Gastrocnemius medialis (tissue), 4 donors: ENCODE measurements around the gene ACY1. TPM values are rescaled to one million over a fixed set of nuclear protein-coding genes. Genes with fewer than 3 reads are reported as not detected.
A peak's percentile ranks its signal among the peaks of the same experiment; 100 is the strongest.

Experiments
- ATAC-seq, 2 donors: fragments of 150-250 bp; one replicate each; pipeline ENCODE4 v1.9.1; 2016
- DNase-seq, 2 donors: peaks; one replicate each; pipeline ENCODE4 v3.0.0-alpha.2; 2019
- H3K27ac ChIP-seq, 4 donors: fragments of 200-600 bp; sonication (generic); 1 replicate in 1 of 4; 2 replicates in 3 of 4; pipeline ENCODE4 v1.5.1; 2016 to 2018; ENCODE audit warnings: mild to moderate bottlenecking in 2 of 4, moderate library complexity in 1 of 4
- H3K27me3 ChIP-seq, 3 donors: fragments of 200-600 bp; sonication (generic) in 2 of 3; 1 replicate in 1 of 3; 2 replicates in 2 of 3; pipeline versions ENCODE4 v1.5.1 to v1.6.0; 2016 to 2019; ENCODE audit warnings: mild to moderate bottlenecking in 1 of 3, moderate library complexity in 1 of 3
- H3K36me3 ChIP-seq, 2 donors: fragments of 200-600 bp; sonication (generic) in 1 of 2; one replicate each; pipeline ENCODE4 v1.5.1; 2017 to 2018
- H3K4me1 ChIP-seq, 2 donors: fragments of 200-600 bp; sonication (generic) in 1 of 2; one replicate each; pipeline ENCODE4 v1.5.1; 2016 to 2017; ENCODE audit warnings: mild to moderate bottlenecking in 2 of 2
- H3K4me3 ChIP-seq, 4 donors: fragments of 200-600 bp; sonication (generic) in 3 of 4; 1 replicate in 1 of 4; 2 replicates in 3 of 4; pipeline ENCODE4 v1.5.1; 2016 to 2019; ENCODE audit warnings: mild to moderate bottlenecking in 2 of 4
- H3K9me3 ChIP-seq, 3 donors: fragments of 200-600 bp; sonication (generic) in 2 of 3; 1 replicate in 1 of 3; 2 replicates in 2 of 3; pipeline ENCODE4 v1.5.1; 2016 to 2019
- POLR2A ChIP-seq, 2 donors: fragments of 450-650 bp; IDR thresholded peaks; one replicate each; pipeline ENCODE4 v1.6.1; 2017; ENCODE audit warnings: antibody characterized with exemption in 2 of 2, mild to moderate bottlenecking in 2 of 2, moderate library complexity in 2 of 2
- in situ Hi-C, 4 donors: fragments of 200-750 bp; cut with MboI; loops; one replicate each; pipeline versions ENCODE4 v1.15.0 to v1.8.0; 2017; ENCODE audit warnings: low sequenced_read_pairs in 4 of 4
- intact Hi-C: fragments of 100-400 bp; cut with DNase I; formaldehyde crosslinking; loops from one replicate; pipeline ENCODE4 v1.15.1; 2023; ENCODE audit warnings: low total_unique reads
- total RNA-seq, 4 donors: library from RNA; depleted of rRNA; stranded (reverse); fragments of >200 nt; gene quantifications; one replicate each; pipeline versions ENCODE4 v1.1.0 to v1.2.3, GENCODE V29; 2016
- TF ChIP-seq, protein P1 (sequence below), 5 experiments: fragments of 450-650 bp in 3 of 5; fragments of 200-600 bp in 2 of 5; sonication (generic) in 2 of 5; IDR thresholded peaks in 4 of 5; conservative IDR thresholded peaks in 1 of 5; 1 replicate in 4 of 5; 2 replicates in 1 of 5; pipeline ENCODE4 v1.5.1; 2016 to 2019; ENCODE audit warnings: antibody characterized with exemption in 5 of 5, mild to moderate bottlenecking in 3 of 5, moderate library complexity in 3 of 5

ACY1 gene
- total RNA-seq, 4 donors from 2014 or later: 33.5 to 79.3 (median 43.2) TPM

DNA sequence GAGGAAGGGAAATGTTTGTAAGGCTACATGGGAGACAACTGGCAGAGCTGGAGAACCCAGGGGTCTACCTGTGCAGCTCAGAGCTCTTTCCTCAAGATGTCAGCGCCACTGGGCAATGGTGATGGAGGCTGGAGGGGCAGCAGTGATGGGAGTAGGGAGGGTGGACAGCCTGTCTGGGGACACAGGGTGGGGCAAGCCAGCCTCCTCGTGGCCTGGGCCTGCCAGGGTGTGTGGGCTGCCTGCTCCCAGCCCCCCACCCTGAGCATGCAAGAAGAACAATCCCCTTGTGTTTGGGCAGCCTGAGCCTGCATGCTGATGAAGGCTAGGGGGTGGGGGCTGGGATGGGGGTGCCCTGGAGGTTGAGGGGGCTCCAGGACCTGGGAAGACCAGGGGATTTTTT, 17.3 kb upstream of the ACY1 start:
- no peak for TF ChIP-seq POLR2A (IDR thresholded peaks at IDR 0.05)
- TF ChIP-seq, protein P1, sequence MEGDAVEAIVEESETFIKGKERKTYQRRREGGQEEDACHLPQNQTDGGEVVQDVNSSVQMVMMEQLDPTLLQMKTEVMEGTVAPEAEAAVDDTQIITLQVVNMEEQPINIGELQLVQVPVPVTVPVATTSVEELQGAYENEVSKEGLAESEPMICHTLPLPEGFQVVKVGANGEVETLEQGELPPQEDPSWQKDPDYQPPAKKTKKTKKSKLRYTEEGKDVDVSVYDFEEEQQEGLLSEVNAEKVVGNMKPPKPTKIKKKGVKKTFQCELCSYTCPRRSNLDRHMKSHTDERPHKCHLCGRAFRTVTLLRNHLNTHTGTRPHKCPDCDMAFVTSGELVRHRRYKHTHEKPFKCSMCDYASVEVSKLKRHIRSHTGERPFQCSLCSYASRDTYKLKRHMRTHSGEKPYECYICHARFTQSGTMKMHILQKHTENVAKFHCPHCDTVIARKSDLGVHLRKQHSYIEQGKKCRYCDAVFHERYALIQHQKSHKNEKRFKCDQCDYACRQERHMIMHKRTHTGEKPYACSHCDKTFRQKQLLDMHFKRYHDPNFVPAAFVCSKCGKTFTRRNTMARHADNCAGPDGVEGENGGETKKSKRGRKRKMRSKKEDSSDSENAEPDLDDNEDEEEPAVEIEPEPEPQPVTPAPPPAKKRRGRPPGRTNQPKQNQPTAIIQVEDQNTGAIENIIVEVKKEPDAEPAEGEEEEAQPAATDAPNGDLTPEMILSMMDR (IDR thresholded peaks at IDR 0.05 in 4 of 5, conservative IDR thresholded peaks at IDR 0.05 in 1 of 5): no peak
- in situ Hi-C loops: no loop called here
- Histone ChIP-seq H3K27me3 (no peaks in the 10 kb centered on the region), H3K9me3 (no peaks in the 10 kb centered on the region), H3K4me3 (peak overlapping the region; percentile 64 to 85 (median 76)), H3K27ac (peak overlapping the region; percentile 90 to 100 (median 94)), H3K36me3 (no peaks in the 10 kb centered on the region), H3K4me1 (peaks cover 62 to 73% of the 10 kb centered on the region in 2 donors)
- intact Hi-C loops: loop anchor here (5.0 kb wide), 1 partner anchor 1196 kb away; the partner anchor contains the start of gene PRKCD
- ATAC-seq: no peak
- no peak for DNase-seq

DNA sequence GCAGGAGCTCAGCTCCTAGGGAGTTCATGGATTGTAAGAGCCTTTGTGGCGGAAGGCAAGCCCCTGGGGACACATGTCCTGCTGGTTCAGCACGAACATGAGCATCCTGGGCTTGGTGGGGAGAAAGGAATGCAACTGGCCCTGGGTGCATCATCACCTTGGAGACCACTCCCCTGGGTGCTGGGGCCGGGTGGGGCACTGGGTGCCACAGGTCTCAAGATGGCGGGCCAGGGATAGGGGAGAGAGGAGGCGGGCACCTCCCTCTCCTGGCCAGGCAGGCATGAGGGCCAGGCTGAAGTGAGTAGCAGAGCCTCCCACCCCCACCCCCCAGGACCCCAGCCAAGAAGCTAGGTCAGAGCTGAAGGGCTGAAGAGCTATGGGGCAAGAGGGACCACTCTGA, 16.8 kb upstream of the ACY1 start:
- Histone ChIP-seq H3K4me1 (peaks cover 59 to 69% of the 10 kb centered on the region in 2 donors), H3K27ac (peak overlapping the region; percentile 90 to 100 (median 94)), H3K36me3 (no peaks in the 10 kb centered on the region), H3K4me3 (peak overlapping the region; percentile 64 to 85 (median 76)), H3K27me3 (no peaks in the 10 kb centered on the region), H3K9me3 (no peaks in the 10 kb centered on the region)
- intact Hi-C loops (loop anchor here (5.0 kb wide), 1 partner anchor 1196 kb away; the partner anchor contains the start of gene PRKCD), in situ Hi-C loops (no loop called here)
- ATAC-seq (no peak), DNase-seq (no peak)
- TF ChIP-seq, protein P1 (IDR thresholded peaks at IDR 0.05 in 4 of 5, conservative IDR thresholded peaks at IDR 0.05 in 1 of 5): no peak
- no peak for TF ChIP-seq POLR2A (IDR thresholded peaks at IDR 0.05)

DNA sequence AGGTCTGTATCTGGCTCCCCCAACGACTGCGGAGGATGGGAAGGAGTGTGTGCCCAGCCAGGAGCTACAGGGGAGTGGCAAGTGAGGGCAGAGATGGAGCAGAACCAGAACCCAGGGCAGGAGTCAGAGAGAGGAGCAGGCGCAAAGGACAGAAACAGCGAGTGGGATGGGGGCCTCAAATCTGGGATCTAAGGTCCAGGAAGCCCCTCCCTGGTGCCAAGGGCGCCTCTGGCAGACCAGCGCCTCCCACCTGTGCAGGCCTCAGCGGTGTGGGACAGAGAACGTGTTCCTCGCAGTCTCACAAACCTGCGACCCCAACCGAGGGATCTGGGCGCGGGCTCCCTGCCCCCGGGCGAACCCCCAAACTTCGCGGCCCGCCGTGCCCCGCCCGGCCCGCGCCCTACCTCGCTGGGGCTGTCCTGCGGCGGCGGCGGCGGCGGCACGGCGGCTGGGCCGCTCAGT, 16.4 kb upstream of the ACY1 start:
- Histone ChIP-seq H3K9me3 (no peaks in the 10 kb centered on the region), H3K4me3 (peak overlapping the region; percentile 64 to 85 (median 76)), H3K27me3 (no peaks in the 10 kb centered on the region), H3K36me3 (no peaks in the 10 kb centered on the region), H3K4me1 (peaks cover 54 to 64% of the 10 kb centered on the region in 2 donors), H3K27ac (peak overlapping the region; percentile 90 to 100 (median 94))
- in situ Hi-C loops (no loop called here), intact Hi-C loops (loop anchor here (5.0 kb wide), 1 partner anchor 1195 kb away; the partner anchor contains the start of gene PRKCD)
- TF ChIP-seq, protein P1 (IDR thresholded peaks at IDR 0.05 in 4 of 5, conservative IDR thresholded peaks at IDR 0.05 in 1 of 5): no peak
- TF ChIP-seq POLR2A (IDR thresholded peaks at IDR 0.05): peak; percentile 73 to 76
- ATAC-seq (peak; percentile 4 to 12), DNase-seq (no peak)

DNA sequence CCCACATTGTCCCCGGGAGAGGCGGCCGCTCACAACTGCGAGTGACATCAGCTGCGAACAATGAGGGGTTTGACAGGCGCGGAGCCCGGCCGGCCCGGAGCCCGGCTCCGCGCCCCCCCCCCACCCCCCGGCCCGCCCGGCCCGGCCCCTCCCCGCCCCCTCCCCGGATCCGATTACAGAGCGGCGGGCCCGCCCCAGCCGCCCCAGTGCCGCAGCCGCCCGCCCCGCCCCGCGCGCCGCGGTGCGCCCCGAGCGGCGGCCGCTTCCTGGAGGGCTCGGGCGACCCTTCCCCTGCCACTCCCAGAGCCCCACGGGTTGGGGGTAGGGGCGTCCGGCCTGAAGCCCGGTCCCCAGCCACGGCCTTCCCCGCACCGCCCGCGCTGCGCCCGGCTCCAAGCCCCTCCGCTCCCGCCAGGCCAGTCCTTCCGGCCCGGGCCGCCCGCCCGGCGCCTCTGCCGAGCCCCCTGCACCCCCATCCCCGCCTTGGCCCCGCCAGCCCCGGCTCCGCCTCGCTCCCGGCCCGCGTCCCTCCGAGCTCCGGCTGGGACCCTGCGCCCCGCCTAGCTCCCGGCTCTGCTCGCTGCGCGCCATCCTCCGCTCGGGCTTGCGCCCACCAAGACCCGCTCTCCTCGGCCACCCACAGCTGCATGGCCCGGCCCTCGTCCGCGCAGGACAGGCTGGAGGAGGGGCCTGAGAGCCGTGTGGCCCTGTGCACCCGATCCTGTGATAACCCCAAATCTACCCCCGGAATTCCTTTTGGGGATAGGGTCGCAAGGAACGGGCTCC, 15.8 kb upstream of the ACY1 start, which contains the start of gene PCBP4:
TSS of gene PCBP4 (minus strand) at position 71 of the 786 bp plus-strand sequence. CDS start 6,214 bp downstream, outside the sequence.
- intact Hi-C loops (loop anchor here (5.0 kb wide), 1 partner anchor 1195 kb away; the partner anchor contains the start of gene PRKCD), in situ Hi-C loops (no loop called here)
- peak; percentile 73 to 81 for TF ChIP-seq POLR2A (IDR thresholded peaks at IDR 0.05)
- TF ChIP-seq, protein P1 (IDR thresholded peaks at IDR 0.05 in 4 of 5, conservative IDR thresholded peaks at IDR 0.05 in 1 of 5): no peak
- H3K4me3 ChIP-seq: peak within 1 kb of the TSS; percentile 64 to 85 (median 78)
- H3K27me3 ChIP-seq: no peaks in the 10 kb centered on the region
- H3K4me1 ChIP-seq: peaks cover 48 to 58% of the 10 kb centered on the region in 2 donors
- DNase-seq (peak; percentile 58 to 68), ATAC-seq (peak; percentile 55 to 63)
- H3K36me3 ChIP-seq: no peaks in the 10 kb centered on the region
- H3K9me3 ChIP-seq: no peaks in the 10 kb centered on the region
- H3K27ac ChIP-seq: peak within 1 kb of the TSS; percentile 90 to 100 (median 94)
